Occipital lobe (tissue), 2 donors: ENCODE data around the gene NKIRAS2. TPM values are rescaled to one million over a fixed set of nuclear protein-coding genes. Genes with fewer than 3 reads are reported as not detected.

Experiments
- DNase-seq: peaks from one replicate; lab custom pipeline; 2025; lab: John Stamatoyannopoulos, UW
- total RNA-seq: library from RNA; depleted of rRNA; stranded (reverse); fragments of >200 nt; gene quantifications from one replicate; pipeline ENCODE4 v1.2.3, GENCODE V29; 2014

The NKIRAS2 gene
- total RNA-seq, 1 donor from 2014 or later, result 31.5 TPM

DNA sequence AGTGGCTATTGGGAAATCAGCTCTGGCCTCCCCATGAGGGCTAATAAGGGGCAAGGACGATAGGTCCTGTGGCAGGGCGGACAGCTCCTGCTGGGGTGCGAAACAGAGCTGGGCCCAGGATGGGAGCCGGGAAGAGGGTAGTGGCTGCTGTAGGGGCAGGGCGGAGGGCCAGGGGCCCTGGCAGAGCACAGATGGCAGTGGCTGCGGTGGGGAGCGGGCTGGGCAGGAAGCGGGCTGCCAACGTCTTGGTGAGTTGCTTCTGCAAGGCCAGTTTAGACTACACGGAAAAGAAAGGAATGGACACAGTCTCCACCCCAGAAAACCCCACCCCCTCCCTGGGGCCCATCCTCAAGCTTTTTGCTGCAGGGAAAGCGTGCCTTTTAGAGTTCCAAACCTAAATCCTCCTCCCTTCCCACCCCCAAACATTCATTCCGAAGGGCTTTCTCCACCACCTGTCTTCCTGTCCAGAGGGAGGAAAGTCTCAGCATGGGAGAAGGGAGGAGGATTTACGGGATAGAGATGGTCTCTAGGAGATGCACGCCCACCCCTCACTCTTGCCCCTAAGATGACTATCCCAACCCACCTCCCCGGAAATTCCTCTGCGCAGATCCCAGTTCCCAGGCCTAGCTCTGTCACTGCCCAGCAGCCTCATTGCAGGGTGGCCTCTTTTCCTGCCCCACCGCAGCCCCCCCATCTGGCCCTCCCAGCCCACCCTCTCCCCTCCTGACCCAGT lies 7.1 kb downstream of the NKIRAS2 start:
- no peak for DNase-seq

DNA sequence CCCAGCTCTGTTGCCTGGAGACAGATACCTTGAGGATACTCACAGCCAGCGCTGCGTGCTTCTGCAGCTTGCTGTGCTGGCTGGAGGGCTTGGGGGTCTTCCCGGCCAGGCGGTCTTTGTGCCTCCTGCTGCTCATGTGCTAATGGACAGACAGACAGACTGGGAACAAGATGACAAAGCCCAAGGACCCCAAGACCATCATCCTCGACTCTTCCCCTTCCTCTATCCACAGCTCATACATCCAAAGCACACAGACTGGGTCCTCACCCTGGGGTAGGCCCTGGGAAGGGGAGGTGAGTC lies 7.7 kb downstream of the NKIRAS2 start:
- no peak for DNase-seq

DNA sequence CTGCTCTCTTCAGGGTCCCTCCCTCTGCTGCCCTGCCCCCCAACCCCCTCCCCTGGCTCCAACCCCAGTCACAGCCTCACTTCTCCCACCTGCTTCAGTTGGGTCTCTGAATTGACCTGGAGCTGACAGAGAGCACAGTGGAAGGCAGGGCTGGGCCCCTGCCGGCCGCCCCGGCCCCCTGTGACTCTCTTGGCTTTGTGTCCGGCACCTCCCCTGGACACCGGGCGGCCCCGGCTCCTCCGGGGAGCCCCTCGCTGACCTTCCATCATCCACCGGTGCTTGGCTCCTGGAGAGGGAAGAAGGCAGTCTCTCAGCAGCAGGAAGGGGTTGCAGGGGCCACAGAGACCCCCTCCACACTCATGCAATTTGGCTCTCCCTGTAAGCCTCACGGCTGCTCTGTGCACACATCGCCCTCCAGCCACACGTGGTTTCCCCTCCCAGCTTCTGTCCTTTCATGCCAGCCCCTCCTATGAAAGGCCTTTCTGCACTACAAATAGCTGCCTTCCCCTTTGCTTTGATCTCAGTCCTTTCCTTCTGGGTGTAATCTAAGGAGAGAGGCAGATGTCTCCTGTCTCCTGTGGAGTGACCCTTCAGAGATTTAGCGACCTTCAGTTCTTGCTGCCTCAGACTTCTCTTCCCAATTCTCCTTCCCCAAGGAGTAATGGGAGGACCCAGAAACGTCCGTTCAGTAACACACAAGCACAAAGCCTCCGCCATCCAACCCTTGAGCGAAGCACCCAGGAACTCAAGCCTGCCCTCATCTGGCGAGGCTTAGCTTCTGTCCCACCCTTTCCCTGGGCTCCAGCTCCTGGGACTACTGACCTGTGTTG lies 8.3 kb downstream of the NKIRAS2 start:
- no peak for DNase-seq

DNA sequence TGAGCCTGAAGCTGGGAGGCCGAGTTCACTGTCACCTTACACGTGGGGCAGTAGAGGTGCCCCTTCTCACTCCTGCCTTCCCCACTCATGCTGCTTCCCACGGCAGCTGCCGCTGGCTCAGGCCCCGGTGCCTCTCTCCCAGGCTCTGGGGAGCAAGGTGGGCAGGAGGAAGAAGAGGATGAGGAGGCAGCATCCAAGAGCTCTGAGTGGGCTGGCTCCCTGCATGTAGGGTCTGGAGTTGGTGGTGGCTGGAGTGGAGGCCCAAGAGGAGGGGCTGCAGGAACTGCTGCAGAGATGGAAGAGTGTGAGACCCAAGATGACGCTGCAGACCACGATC lies 8.9 kb downstream of the NKIRAS2 start:
- no peak for DNase-seq

DNA sequence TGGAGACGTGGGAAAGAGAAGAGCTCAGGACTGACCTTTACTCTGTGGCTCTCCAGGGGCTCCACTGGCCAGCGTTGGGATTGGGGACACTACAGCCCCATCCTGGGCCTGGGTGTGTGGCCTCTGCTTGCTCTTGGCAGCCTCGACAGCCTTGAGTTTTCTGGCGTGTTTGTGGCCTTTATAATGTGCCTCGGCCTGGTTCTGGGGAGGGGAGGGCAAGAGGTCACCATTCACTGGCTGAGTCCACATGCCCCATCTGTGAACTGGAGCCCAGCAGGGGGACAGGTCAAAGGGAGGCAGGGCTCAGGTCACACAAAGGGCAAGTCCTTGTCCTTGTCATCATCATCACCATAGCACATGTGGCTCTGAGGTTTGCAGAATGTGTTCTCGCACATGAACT lies 11.7 kb downstream of the NKIRAS2 start:
- DNase-seq, result no peak

DNA sequence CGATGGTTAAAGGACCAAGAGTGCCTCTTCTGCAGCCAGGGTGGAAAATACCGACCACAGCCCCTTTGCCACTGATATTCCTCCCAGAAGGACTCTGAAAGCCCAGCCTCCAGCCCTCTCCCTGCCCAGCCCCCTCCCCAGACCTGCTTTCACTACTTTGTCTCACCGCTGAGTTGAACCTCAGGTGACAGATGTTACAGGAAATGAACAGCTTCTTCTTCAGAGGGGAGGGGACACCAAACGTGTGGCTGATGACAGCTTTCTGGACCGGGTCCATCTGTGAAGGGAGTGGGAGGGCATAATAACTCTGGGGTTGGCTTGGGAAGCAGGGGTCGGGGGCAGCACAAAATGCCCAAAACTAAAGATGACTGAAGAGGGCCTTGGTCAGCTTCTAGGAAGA lies 14.2 kb downstream of the NKIRAS2 start:
- no peak for DNase-seq

DNA sequence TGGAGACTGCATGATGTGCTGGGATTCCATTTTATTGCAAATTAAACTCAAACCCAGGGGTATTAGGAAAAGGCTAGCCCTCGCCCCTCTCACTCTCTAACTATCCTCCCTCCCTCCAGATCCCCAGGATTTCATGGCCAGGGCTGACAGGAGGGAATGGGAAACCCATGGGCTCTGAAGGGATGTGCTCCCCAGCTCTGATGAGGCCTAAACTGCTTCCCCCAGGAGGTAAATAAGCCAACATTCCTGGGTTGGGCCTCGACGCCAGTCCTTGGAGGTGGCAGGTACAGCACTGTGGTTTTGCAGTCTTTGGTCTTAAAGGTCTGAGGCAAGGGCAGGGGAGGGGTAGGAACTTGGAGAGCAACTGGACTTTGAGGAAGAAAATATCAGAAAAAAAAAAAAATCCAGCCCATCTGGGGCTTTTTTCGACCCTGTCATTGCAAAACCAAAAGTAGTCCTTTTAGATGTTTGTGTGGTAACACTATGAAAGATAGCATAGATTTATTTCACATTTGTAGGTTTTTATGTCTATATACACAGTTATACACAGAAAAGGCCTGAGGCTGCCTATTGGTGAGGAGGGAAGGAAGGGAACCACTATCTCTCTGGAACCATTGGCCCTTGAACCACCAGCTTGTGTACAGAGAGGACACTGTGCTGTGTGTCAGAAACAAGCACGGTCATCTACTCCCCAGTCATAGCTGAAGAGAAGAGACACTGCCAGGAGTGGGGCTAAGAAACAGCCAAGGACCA lies 18.5 kb downstream of the NKIRAS2 start:
- no peak for DNase-seq

DNA sequence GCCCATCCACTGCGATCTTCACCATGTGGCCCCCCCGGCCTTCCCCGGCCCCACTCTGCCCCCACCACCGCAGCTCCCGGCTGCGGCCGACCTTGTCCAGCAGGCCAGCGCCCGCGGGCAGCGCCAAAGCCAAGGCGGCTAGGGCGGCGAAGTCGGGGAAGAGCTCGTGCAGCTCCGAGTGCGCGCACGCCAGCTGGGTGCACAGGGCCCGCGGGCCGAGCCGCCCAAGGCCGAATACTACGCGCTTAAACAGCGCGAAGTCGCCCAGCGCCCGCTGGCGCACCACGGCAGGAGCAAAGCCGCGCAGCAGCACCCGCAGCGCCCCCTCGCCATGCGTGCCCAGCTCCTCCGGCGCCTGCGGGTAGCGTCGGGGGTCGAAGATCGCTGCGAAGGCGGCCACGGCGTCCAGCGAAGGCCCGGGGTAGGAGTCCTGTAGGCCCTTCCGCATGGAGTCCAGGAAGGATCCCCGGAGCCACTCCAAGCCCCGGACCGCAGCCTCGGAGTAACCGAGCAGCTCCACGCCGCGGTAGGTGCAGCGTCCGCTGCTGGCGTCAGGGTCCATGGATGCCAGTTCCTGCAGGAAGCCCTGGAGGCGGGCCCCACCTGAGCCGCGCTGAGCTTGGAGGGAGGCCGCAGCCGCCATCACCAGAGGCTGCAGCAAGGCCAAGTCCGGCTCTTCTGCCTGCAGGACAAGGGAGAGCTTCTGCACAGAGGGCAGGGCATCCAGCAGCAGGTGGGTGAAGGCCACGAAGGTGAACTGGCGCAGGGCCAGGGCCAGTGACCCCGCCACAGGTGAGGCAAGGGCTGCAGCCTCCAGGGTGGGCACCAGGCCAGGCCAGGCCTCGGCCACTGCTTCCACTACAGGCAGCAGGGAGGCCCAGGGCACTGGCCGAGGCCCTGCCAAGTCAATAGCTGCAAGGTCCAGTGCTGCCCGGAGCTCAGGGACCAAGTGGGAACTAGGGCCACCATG lies 20.2 kb downstream of the NKIRAS2 start:
- DNase-seq, result no peak

DNA sequence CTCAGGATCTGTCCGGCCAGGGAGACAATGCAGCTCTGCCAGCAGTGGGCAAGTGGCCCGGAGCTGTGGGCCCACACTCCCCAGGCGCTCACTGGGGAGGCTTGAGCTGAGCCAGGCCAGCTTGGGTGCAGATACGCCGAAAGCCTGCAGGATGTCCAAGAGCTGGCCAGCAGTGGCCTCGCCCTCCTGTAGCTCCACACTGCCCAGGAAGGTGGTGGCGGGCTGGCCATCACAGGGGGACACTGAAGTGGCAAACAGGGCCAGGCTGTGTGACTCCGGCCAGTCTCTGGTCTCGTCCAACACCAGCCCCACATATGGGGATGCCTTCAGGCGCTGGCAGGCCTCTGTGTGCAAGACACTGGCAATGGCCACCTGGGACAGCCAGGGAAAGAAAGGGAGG lies 20.9 kb downstream of the NKIRAS2 start:
- DNase-seq, result no peak

DNA sequence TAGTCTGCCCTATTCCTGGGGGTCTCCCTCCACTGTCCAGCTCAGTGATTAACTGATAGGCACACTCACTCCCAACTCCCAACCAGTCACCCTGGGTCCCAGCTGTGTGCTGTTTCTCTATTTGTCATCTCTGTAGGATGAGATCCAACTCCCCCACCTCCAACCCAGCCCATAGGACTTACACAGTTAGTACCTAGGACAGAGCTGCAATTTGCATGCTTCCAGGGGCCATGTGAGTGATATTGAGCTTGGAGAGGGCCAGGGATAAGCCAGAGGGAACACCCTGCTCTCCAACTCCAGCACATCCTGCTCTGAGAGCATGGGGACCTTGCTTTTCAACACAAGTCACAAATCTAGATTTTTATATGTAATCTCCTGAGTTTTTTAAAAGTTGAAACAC lies 21.7 kb downstream of the NKIRAS2 start:
- no peak for DNase-seq

DNA sequence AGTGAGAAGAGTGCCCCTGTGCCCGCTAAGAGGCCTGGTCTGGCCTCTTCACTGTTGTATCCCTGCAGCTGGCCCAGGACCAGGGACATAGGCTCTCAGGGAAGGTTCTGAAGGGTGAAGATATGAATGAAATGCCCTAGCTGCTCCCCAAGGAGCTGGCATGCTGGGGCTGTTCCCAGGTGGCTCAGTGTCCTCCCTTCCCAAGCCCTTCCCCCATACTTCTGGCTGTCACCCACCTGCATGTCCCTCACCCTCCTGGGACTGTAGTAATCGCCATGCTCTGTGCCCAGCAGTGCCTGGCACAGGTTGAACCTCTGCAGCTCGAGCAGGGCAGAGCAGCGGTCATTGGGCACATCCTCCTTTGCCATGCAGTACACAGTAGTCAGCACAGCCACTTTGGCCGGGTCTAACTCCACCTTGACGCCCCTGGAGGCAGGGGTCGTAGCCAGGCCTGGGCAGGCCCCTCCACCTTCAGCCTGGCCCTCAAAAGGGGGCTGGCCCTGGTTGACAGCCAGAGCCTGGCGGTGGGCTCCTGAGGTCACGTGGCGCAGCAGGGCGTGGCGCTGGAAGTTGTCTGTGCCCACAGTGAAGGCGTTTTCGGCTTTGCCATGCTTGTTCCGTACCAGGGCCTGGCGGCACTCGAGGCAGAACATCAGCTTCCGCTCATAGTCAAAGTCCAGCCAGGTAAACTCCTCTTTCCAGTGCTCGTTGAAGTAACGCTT lies 22.9 kb downstream of the NKIRAS2 start:
- DNase-seq, result no peak

DNA sequence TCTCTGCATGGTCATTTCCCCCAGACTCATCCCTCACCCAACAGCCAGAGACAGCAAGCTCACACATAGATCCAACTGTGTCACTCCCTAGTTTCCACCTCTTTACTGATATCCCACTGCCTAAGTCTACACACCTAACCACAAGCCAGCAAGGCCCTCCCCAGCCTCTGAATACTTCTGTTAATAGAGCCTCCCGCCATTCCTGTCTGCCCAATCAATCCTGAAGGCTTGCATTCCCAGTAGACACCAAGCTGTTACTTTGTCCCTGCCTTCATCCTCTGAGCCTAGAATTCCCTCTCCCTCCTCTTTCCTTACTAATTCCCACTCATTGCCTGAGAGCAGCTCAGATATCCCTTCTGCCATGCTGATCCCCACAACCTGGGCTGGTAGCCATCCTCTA lies 25.8 kb downstream of the NKIRAS2 start:
- no peak for DNase-seq

DNA sequence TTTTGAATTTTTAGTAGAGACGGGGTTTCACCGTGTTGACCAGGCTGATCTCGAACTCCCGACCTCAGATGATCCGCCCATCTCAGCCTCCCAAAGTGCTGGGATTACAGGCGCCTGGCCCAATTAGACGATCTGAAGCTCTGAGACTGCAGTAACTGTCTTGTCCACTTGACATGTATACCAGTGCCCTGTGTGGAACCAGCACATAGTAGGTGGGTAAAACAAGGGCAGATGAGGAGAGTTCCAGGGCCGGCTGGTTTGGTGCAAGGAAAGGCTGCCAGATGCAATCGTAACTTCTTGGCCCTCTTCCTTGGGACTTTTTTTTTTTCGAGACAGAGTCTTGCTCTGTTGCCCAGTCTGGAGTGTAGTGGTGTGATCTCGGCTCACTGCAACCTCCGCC lies 27.5 kb downstream of the NKIRAS2 start:
- DNase-seq, result no peak

DNA sequence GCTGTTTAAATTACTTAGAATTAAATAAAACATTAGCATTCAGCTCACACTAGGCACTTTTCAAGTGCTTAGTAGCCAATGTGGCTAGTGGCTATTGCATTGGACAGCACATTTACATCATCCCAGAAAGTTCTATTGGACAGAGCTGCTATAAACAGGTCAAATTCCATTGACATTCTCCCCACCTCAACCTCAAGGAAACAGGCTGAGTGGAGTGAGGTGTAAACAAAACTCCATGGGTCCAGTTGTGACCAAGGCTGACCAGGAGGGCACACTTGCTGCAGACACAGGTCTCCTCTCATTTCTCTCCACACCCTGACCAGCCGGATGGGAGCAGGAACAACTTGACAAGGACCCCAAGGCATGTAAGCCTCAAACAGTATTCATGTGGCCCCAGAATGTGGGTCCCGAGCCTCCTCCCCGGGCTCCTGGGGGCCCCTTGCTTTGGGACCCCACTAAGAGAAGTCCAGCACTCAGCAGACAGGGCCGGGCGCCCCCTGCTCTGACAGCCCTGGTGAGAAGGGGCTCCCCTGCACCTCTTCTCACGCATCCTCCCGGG lies 30.0 kb downstream of the NKIRAS2 start:
- no peak for DNase-seq

DNA sequence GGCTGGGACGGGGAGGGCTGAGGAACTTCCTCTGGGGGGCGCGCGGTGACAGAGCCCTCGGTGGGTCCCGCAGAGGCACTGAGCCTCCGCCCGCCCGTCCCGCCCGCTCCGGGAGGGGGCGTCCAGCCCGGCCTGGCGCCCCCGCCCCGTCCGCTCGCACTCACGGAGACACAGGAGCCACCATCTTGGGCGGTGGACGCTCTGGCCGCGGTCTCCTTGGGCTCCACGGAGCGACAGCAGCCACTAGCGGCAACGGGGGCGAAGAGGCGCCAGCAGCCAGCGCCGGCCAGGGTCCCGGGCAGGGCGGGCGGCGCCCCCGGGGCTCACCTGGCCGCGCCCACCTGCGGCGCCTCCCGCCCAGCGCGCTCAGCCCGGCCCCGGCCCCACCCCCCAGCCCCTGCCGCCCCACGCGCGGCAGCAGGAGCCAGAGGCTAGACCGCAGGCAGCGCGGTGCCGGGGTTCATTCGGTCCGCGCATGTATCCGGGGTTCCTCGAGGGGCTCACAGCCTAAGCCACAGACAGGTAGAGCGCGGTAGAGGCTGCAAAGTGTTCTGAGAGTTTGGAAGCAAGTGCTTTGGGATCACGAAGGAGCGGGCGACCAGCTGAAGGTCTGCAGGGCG lies 30.6 kb downstream of the NKIRAS2 start, which contains the start of gene C17orf113:
Gene C17orf113 (minus strand): TSS at position 209 of the 620 bp plus-strand sequence. CDS start 7,225 bp downstream, outside the sequence.
- peak; percentile 13 for DNase-seq

DNA sequence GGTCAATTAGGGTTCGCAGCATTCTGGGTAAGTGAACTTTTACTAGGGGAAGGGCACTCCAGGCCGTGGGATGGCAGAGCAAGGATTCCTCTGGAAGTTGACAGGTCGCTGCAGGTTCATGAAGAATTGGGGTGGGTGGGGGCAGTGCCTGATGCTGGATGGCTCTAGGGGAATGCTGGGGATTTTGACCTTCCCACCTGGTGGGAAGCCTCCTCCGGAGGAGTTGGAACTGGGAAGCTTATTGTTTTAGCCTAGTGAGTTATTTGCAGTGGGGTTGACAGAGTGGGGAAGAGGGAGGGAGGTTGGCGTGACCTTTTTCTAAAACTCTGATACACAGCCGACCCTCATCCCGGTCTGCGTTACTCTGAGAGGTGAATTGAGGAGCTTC lies 31.1 kb downstream of the NKIRAS2 start:
- DNase-seq, result no peak

DNA sequence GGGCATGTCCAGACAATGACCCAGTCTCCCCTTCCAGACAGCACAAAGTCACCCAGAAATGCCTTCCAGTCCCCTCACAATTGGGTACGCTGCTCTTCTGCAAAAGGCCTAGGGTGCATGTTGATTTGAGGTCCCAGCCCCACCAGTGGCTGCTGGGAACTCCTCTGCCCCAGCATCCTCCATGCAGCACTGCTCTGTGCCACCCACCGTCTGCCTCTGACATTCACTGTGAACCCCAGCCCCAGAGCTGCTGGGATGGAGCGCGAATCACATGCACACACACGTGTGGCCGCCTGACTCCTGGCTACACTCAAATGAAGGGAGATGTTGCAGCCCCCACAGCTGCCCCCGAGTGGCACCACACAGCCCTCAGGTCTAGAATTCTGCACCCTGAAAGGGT lies 31.8 kb downstream of the NKIRAS2 start:
- DNase-seq, result no peak

DNA sequence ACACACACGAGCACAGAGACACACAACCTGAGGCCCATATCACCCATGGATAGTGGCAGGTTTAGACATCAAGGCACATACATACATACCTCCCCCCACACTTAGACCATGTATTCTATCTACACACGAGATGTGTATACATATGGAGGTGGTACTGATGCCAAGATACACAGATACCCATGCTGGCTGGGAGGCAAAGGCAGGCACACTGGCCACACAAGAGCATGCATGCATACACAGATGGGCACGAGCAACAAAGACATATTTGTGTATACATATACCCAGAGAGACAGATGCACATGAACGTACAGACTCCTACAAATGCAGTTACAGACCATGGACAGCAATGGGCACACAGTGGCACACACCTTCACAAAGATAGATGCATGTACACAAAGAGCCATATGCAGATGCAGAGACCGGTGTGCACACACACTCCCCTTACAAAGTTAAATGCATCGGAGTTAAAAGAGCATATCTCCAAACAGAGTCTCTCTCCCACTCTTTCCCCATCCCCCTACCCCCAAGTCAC lies 32.5 kb downstream of the NKIRAS2 start:
- no peak for DNase-seq

DNA sequence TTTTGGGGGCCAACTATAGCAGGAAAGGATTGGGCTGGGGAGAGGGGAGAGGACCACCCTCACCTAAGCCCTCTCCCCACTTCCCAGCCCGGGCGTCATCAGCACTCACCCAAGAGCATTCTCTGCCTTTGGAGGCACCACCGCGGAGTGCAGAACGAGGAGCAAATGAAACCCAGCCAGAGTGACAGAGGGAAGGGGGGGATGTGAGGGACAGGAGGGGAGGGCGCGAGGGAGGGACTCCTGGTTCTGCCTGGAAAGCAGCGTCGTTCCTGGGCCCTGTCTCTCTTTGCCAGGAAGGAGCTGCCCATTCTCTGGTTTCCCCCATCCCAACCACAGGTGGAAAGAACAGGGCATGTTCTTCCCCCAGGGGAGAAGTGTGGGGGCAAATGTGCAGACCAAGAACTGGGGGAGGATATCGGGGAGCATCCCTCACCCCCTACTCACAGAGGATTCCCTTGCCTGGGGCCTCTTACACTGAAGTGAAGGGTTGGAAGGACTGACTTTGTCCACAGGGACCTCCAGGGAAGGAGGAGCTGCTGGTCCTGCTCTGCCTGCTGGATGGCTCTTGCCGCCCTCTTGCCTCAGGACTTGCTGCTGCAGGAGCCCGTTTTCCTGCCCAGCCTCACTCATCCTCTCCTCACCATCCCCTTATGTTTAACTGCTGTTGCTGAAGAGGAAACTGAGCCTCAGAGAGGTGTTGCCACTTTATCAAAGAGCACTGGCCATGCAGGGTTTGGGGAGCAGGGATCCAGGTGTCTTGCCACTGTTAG lies 34.0 kb downstream of the NKIRAS2 start:
- DNase-seq, result no peak
